Measurements from ENCODE around the gene PLCD3. TPM values are rescaled to one million over a fixed set of nuclear protein-coding genes. Genes with fewer than 3 reads are reported as not detected.
A peak's percentile ranks its signal among the peaks of the same experiment; 100 is the strongest.

Gene PLCD3
- total and polyA plus RNA-seq, 9 of the 15 experiments (the other 6 are each of a cell fraction or from before 2014, with no cell fraction given): 0.20 to 22.6 (median 7.5) TPM

DNA sequence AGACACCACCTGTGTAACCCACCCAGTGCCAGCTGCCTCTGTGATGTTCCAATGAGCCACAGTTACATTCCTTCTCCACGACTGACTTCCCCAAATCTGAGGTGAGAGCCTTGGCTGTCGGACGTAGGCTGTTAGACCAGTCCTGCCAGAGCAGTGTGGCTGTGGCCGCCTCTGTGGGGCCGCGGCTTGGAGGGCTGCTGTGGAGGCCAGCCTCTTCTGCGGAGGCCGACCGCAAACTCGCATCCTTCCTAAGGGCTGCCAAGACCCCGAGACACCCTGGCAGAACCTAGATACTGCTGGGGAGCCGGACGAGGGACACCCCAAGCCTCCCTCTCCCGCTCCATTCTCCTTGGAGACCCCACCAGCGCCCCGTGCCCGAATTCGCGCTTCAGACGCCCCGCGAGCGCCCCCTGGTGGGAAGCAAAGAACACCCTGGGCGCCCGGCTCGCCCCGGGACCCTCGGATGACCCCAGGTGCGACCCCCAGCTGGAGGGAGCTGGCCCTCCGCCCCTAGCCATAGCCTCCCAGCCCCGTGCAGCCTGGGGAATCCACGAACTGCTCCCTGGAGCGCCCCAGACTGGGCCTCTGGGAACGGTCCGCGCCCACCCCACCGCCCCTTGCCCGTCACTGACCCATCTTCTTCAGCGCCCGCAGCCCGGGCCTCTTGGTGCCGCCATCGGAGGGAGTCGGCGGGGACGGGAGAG is 547 bp downstream of the PLCD3 start (continued):
- TF ChIP-seq XRCC5 (IDR thresholded peaks at IDR 0.05; ENCODE audit: low read depth, low read length): no peak
- no peak for TF ChIP-seq MYC (IDR thresholded peaks at IDR 0.05; ENCODE audit: low read depth, low read length)
- peak; percentile 66; the same call in 1 of the 2 replicates for TF ChIP-seq MYC (CRISPR knock-in tag; IDR thresholded peaks at IDR 0.05; ENCODE audit: borderline replicate concordance, low read depth)
- peak; percentile 71; the same call in 1 of the 2 replicates for TF ChIP-seq GATAD2B (IDR thresholded peaks at IDR 0.05; ENCODE audit: borderline replicate concordance)
- TF ChIP-seq, protein P1, sequence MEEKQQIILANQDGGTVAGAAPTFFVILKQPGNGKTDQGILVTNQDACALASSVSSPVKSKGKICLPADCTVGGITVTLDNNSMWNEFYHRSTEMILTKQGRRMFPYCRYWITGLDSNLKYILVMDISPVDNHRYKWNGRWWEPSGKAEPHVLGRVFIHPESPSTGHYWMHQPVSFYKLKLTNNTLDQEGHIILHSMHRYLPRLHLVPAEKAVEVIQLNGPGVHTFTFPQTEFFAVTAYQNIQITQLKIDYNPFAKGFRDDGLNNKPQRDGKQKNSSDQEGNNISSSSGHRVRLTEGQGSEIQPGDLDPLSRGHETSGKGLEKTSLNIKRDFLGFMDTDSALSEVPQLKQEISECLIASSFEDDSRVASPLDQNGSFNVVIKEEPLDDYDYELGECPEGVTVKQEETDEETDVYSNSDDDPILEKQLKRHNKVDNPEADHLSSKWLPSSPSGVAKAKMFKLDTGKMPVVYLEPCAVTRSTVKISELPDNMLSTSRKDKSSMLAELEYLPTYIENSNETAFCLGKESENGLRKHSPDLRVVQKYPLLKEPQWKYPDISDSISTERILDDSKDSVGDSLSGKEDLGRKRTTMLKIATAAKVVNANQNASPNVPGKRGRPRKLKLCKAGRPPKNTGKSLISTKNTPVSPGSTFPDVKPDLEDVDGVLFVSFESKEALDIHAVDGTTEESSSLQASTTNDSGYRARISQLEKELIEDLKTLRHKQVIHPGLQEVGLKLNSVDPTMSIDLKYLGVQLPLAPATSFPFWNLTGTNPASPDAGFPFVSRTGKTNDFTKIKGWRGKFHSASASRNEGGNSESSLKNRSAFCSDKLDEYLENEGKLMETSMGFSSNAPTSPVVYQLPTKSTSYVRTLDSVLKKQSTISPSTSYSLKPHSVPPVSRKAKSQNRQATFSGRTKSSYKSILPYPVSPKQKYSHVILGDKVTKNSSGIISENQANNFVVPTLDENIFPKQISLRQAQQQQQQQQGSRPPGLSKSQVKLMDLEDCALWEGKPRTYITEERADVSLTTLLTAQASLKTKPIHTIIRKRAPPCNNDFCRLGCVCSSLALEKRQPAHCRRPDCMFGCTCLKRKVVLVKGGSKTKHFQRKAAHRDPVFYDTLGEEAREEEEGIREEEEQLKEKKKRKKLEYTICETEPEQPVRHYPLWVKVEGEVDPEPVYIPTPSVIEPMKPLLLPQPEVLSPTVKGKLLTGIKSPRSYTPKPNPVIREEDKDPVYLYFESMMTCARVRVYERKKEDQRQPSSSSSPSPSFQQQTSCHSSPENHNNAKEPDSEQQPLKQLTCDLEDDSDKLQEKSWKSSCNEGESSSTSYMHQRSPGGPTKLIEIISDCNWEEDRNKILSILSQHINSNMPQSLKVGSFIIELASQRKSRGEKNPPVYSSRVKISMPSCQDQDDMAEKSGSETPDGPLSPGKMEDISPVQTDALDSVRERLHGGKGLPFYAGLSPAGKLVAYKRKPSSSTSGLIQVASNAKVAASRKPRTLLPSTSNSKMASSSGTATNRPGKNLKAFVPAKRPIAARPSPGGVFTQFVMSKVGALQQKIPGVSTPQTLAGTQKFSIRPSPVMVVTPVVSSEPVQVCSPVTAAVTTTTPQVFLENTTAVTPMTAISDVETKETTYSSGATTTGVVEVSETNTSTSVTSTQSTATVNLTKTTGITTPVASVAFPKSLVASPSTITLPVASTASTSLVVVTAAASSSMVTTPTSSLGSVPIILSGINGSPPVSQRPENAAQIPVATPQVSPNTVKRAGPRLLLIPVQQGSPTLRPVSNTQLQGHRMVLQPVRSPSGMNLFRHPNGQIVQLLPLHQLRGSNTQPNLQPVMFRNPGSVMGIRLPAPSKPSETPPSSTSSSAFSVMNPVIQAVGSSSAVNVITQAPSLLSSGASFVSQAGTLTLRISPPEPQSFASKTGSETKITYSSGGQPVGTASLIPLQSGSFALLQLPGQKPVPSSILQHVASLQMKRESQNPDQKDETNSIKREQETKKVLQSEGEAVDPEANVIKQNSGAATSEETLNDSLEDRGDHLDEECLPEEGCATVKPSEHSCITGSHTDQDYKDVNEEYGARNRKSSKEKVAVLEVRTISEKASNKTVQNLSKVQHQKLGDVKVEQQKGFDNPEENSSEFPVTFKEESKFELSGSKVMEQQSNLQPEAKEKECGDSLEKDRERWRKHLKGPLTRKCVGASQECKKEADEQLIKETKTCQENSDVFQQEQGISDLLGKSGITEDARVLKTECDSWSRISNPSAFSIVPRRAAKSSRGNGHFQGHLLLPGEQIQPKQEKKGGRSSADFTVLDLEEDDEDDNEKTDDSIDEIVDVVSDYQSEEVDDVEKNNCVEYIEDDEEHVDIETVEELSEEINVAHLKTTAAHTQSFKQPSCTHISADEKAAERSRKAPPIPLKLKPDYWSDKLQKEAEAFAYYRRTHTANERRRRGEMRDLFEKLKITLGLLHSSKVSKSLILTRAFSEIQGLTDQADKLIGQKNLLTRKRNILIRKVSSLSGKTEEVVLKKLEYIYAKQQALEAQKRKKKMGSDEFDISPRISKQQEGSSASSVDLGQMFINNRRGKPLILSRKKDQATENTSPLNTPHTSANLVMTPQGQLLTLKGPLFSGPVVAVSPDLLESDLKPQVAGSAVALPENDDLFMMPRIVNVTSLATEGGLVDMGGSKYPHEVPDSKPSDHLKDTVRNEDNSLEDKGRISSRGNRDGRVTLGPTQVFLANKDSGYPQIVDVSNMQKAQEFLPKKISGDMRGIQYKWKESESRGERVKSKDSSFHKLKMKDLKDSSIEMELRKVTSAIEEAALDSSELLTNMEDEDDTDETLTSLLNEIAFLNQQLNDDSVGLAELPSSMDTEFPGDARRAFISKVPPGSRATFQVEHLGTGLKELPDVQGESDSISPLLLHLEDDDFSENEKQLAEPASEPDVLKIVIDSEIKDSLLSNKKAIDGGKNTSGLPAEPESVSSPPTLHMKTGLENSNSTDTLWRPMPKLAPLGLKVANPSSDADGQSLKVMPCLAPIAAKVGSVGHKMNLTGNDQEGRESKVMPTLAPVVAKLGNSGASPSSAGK (IDR thresholded peaks at IDR 0.05): no peak
- TF ChIP-seq POLR2AphosphoS2 (IDR thresholded peaks at IDR 0.05; ENCODE audit: low read length): no peak
- TF ChIP-seq, protein P2, sequence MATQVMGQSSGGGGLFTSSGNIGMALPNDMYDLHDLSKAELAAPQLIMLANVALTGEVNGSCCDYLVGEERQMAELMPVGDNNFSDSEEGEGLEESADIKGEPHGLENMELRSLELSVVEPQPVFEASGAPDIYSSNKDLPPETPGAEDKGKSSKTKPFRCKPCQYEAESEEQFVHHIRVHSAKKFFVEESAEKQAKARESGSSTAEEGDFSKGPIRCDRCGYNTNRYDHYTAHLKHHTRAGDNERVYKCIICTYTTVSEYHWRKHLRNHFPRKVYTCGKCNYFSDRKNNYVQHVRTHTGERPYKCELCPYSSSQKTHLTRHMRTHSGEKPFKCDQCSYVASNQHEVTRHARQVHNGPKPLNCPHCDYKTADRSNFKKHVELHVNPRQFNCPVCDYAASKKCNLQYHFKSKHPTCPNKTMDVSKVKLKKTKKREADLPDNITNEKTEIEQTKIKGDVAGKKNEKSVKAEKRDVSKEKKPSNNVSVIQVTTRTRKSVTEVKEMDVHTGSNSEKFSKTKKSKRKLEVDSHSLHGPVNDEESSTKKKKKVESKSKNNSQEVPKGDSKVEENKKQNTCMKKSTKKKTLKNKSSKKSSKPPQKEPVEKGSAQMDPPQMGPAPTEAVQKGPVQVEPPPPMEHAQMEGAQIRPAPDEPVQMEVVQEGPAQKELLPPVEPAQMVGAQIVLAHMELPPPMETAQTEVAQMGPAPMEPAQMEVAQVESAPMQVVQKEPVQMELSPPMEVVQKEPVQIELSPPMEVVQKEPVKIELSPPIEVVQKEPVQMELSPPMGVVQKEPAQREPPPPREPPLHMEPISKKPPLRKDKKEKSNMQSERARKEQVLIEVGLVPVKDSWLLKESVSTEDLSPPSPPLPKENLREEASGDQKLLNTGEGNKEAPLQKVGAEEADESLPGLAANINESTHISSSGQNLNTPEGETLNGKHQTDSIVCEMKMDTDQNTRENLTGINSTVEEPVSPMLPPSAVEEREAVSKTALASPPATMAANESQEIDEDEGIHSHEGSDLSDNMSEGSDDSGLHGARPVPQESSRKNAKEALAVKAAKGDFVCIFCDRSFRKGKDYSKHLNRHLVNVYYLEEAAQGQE (IDR thresholded peaks at IDR 0.05; ENCODE audit: borderline replicate concordance): peak; percentile 71
- TF ChIP-seq, protein P2 (CRISPR knock-in tag; IDR thresholded peaks at IDR 0.05; ENCODE audit: low read depth): no peak

Data from K562 (cell line).